Superior temporal gyrus (tissue), 1 donor: ENCODE results near the gene EVA1C.
"Not testable (repeated sequence)": the region's sequence is repeated elsewhere in the genome, so short reads cannot be mapped to it uniquely, and the experiment has no call there.

Experiments
- DNase-seq: peaks from one replicate; pipeline ENCODE4 v3.0.0-alpha.2; 2016; ENCODE audit errors: extremely low spot score

EVA1C gene

GRCh38 chr21:32530809-32531208 lies 118.3 kb downstream of the EVA1C start:
- not testable (repeated sequence) for DNase-seq

GRCh38 chr21:32531561-32531960 lies 119.1 kb downstream of the EVA1C start:
- not testable (repeated sequence) for DNase-seq

- DNase-seq, result no peak
These were observed 120.1 kb downstream of the EVA1C start for GRCh38 chr21:32532636-32533035.

- no peak for DNase-seq
These were observed 120.5 kb downstream of the EVA1C start for GRCh38 chr21:32533053-32533452.

- no peak for DNase-seq
These were observed 121.1 kb downstream of the EVA1C start for GRCh38 chr21:32533611-32534010.

- DNase-seq, result no peak
These were observed 121.6 kb downstream of the EVA1C start for GRCh38 chr21:32534113-32534512.

- no peak for DNase-seq
These were observed 123.1 kb downstream of the EVA1C start for GRCh38 chr21:32535612-32536011.

- DNase-seq, result no peak
These were observed 125.0 kb downstream of the EVA1C start for GRCh38 chr21:32537569-32537881.

- no peak for DNase-seq
These were observed 125.8 kb downstream of the EVA1C start for GRCh38 chr21:32538147-32538792.

- DNase-seq, result no peak
These were observed 126.9 kb downstream of the EVA1C start for GRCh38 chr21:32539378-32539777.

GRCh38 chr21:32543056-32543455 lies 130.6 kb downstream of the EVA1C start:
- DNase-seq, result not testable (repeated sequence)

- no peak for DNase-seq
These were observed 131.5 kb downstream of the EVA1C start for GRCh38 chr21:32543975-32544374.

- no peak for DNase-seq
These were observed 132.2 kb downstream of the EVA1C start for GRCh38 chr21:32544697-32545096.

GRCh38 chr21:32545948-32546441 lies 133.5 kb downstream of the EVA1C start:
- DNase-seq, result no peak

GRCh38 chr21:32547018-32547417 lies 134.5 kb downstream of the EVA1C start:
- no peak for DNase-seq

GRCh38 chr21:32548978-32549377 lies 136.5 kb downstream of the EVA1C start:
- no peak for DNase-seq

- DNase-seq, result no peak
These were observed 136.9 kb downstream of the EVA1C start for GRCh38 chr21:32549440-32549839.

- no peak for DNase-seq
These were observed 137.4 kb downstream of the EVA1C start for GRCh38 chr21:32549886-32550285.

- no peak for DNase-seq
These were observed 142.5 kb downstream of the EVA1C start for GRCh38 chr21:32554832-32555638.

GRCh38 chr21:32558106-32558505 lies 145.6 kb downstream of the EVA1C start:
- no peak for DNase-seq

- DNase-seq, result no peak
These were observed 146.6 kb downstream of the EVA1C start for GRCh38 chr21:32559006-32559610.

- DNase-seq, result no peak
These were observed 148.4 kb downstream of the EVA1C start for GRCh38 chr21:32560896-32561295.

- not testable (repeated sequence) for DNase-seq
These were observed 149.0 kb downstream of the EVA1C start for GRCh38 chr21:32561476-32561875.
